Measurements from ENCODE around the gene DNASE1L1. TPM values are rescaled to one million over a fixed set of nuclear protein-coding genes. Genes with fewer than 3 reads are reported as not detected.

DNASE1L1 gene
- total and polyA plus RNA-seq, 2 donors: 11.9 to 22.3 TPM

DNA sequence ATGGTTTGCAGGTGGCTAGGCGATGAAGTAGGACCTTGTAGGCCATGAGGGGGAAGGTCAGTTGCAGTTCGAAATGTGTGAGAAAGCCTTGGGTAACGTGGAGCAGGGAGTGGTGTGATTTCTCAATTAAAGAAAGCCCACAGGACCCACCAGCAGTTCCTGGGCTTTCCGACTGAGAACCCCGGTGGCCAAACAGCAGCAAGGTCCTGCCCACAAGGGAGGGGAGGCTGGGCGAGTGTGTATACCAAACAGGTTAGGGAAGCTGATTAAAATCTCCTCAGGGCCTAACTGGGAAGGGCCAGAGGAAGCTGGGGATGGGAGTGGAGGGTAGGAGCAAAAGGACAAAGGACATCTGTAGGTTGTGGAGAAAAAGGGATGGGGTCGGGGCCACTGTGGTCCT is 21.9 kb upstream of the DNASE1L1 start:
- H3K4me1 ChIP-seq (ENCODE audit: insufficient read depth): no peaks in the 10 kb centered on the region
- no peak for DNase-seq (ENCODE audit: extremely low spot score)
- no peaks in the 10 kb centered on the region for H3K36me3 ChIP-seq (ENCODE audit: insufficient read depth)
- peak overlapping the region; percentile 30 for H3K27ac ChIP-seq (ENCODE audit: low read depth)
- 76% methylated on average over 7 of the region's 7 CpGs for WGBS
- H3K4me3 ChIP-seq (ENCODE audit: low read depth, low read length): no peak overlapping the region

GRCh38 chrX:154430479-154430878 is 21.4 kb upstream of the DNASE1L1 start:
- no peak overlapping the region for H3K27ac ChIP-seq (ENCODE audit: low read depth)
- WGBS: 63% methylated on average over 6 of the region's 6 CpGs
- H3K36me3 ChIP-seq (ENCODE audit: insufficient read depth): no peaks in the 10 kb centered on the region
- DNase-seq (ENCODE audit: extremely low spot score): no peak
- H3K4me1 ChIP-seq (ENCODE audit: insufficient read depth): no peaks in the 10 kb centered on the region
- H3K4me3 ChIP-seq (ENCODE audit: low read depth, low read length): no peak overlapping the region

GRCh38 chrX:154429711-154430110 is 20.7 kb upstream of the DNASE1L1 start:
- Histone ChIP-seq H3K4me1 (ENCODE audit: insufficient read depth) (no peaks in the 10 kb centered on the region), H3K36me3 (ENCODE audit: insufficient read depth) (no peaks in the 10 kb centered on the region), H3K27ac (ENCODE audit: low read depth) (no peak overlapping the region), H3K4me3 (ENCODE audit: low read depth, low read length) (no peak overlapping the region)
- no peak for DNase-seq (ENCODE audit: extremely low spot score)
- WGBS: 69% methylated on average over 2 of the region's 2 CpGs

DNA sequence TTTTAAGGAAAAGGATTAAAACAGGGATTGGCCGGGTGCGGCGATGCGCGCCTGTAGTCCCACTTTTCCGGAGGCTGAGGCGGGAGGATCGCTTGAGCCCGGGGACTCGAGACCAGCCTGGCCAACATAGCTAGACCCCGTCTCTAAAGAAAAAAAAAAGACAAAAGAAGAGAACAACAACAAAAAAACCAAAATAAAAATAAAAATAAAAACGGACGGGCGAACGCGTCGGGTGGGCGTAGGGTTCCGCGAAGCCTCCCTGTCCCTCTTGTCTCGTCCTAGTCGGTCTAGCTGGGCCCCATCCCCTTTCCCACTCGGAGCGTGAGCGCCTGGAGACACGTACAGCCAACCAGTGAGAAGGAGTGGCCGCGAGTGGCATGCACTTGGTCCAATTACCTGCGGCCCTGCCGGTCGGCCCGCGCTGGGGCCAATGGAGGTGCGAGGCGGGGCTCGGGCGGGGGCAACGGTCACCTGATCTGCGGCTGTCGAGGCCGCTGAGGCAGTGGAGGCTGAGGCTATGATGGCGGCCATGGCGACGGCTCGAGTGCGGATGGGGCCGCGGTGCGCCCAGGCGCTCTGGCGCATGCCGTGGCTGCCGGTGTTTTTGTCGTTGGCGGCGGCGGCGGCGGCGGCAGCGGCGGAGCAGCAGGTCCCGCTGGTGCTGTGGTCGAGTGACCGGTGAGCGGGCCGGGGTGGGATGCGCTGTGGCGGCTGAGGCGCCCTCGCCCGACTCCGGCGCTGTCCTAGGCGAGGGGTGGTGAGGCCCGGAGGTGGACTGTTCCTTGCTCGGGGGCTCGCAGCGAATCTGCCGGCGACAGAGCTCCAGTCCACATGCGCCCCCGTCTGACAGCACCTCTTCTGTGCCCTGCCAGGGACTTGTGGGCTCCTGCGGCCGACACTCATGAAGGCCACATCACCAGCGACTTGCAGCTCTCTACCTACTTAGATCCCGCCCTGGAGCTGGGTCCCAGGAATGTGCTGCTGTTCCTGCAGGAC is 19.4 kb upstream of the DNASE1L1 start, which contains the start of gene ATP6AP1:
Gene ATP6AP1 (plus strand): TSS at position 502 of the 996 bp plus-strand sequence. CDS start 16 bp downstream, at position 518.
- Histone ChIP-seq H3K36me3 (ENCODE audit: insufficient read depth) (no peaks in the 10 kb centered on the region), H3K4me1 (ENCODE audit: insufficient read depth) (no peaks in the 10 kb centered on the region), H3K27ac (ENCODE audit: low read depth) (peak within 1 kb of the TSS; percentile 74), H3K4me3 (ENCODE audit: low read depth, low read length) (peak within 1 kb of the TSS; percentile 68)
- DNase-seq (ENCODE audit: extremely low spot score): peak; percentile 80
- WGBS: 8% methylated on average over 86 of the region's 87 CpGs

DNA sequence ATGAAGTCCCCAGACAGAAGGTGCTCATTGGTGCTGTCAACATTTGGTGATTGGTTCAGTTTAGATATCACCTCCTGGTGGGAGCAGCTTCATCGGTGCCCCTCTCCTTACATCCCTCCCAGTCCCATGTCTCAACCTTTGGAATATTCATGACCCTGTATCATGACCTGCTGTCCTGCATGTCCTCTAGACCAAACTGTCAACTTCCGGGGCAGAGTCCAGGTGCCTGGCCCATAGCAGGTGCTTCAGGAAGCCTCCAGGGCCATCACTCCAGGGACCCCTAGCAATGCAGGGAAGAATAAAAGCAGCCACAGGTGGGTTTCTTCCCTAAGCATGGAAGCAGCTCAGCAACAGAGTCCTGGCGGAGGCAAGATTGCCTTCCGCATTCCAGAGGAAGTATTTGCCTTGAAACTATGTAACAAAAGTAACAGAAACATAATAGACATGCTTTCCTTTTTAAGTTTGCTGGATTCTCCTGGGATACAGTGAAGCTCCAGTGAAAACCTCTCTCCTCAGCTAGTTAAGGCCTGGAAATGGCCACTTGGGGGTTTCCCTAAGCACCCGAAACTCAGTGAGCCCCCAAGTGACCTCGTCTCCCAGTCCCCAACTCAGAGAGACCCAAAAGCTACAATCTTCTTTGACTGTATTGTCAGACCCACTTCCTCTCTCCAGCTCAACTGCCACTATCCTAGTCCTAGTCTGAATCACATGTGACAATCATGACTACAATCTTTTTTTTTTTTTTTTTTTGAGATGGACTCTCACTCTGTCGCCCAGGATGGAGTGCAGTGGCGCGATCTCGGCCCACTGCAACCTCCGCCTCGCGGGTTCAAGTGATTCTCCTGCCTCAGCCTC is 18.1 kb upstream of the DNASE1L1 start:
- Histone ChIP-seq H3K4me1 (ENCODE audit: insufficient read depth) (no peaks in the 10 kb centered on the region), H3K27ac (ENCODE audit: low read depth) (no peak overlapping the region), H3K36me3 (ENCODE audit: insufficient read depth) (no peaks in the 10 kb centered on the region), H3K4me3 (ENCODE audit: low read depth, low read length) (no peak overlapping the region)
- DNase-seq (ENCODE audit: extremely low spot score): no peak
- WGBS: 88% methylated on average over 13 of the region's 13 CpGs

- 83% methylated on average over 10 of the region's 10 CpGs for WGBS
These were observed 11.3 kb upstream of the DNASE1L1 start for GRCh38 chrX:154420402-154420756.

DNA sequence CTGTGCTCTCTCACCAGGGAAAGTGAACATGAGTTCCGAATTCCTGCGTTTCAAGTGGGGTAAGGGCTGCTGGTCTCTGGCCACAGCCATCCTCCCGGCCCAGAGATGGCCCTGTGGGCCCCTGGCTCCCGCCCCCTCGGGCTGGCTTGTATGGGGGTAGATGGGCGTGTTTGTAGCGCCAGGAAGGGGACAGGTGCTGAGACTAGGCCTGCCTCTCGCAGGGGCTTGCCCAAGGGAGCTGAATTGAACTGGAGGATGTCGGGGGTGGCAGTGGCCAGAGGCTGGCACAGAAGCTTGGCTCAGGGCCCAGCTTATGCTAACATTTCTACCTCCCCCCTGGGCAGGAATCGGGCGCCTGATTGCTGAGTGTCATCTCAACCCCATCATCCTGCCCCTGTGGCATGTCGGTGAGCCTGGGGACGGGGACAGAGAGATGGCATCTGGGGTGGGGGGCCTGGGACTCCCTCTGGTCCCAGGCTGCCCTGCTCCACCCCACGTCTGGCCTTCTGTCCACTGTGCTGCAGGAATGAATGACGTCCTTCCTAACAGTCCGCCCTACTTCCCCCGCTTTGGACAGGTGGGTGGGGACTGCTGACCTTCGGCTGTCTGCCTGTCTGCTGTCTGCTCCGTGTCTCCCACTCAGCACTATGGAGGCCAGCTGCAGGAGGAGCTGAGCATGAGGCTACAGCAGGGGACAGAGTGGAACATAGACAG is 10.8 kb upstream of the DNASE1L1 start:
- WGBS: 77% methylated on average over 19 of the region's 19 CpGs
- Histone ChIP-seq H3K36me3 (ENCODE audit: insufficient read depth) (no peaks in the 10 kb centered on the region), H3K4me3 (ENCODE audit: low read depth, low read length) (no peak overlapping the region), H3K27ac (ENCODE audit: low read depth) (no peak overlapping the region), H3K4me1 (ENCODE audit: insufficient read depth) (no peaks in the 10 kb centered on the region)
- no peak for DNase-seq (ENCODE audit: extremely low spot score)

More at GRCh38 chrX:154420402-154420756, 11.3 kb upstream of the DNASE1L1 start:
- DNase-seq (ENCODE audit: extremely low spot score): no peak
- no peak overlapping the region for H3K27ac ChIP-seq (ENCODE audit: low read depth)
- H3K36me3 ChIP-seq (ENCODE audit: insufficient read depth): no peaks in the 10 kb centered on the region
- H3K4me3 ChIP-seq (ENCODE audit: low read depth, low read length): no peak overlapping the region
- no peaks in the 10 kb centered on the region for H3K4me1 ChIP-seq (ENCODE audit: insufficient read depth)

GRCh38 chrX:154419189-154419588 is 10.1 kb upstream of the DNASE1L1 start:
- no peak overlapping the region for H3K4me3 ChIP-seq (ENCODE audit: low read depth, low read length)
- H3K27ac ChIP-seq (ENCODE audit: low read depth): no peak overlapping the region
- WGBS: 90% methylated on average over 8 of the region's 8 CpGs
- H3K36me3 ChIP-seq (ENCODE audit: insufficient read depth): no peaks in the 10 kb centered on the region
- no peaks in the 10 kb centered on the region for H3K4me1 ChIP-seq (ENCODE audit: insufficient read depth)
- no peak for DNase-seq (ENCODE audit: extremely low spot score)

- WGBS: 74% methylated on average over 7 of the region's 7 CpGs
- Histone ChIP-seq H3K27ac (ENCODE audit: low read depth) (no peak overlapping the region), H3K36me3 (ENCODE audit: insufficient read depth) (no peaks in the 10 kb centered on the region), H3K4me3 (ENCODE audit: low read depth, low read length) (no peak overlapping the region), H3K4me1 (ENCODE audit: insufficient read depth) (no peaks in the 10 kb centered on the region)
- DNase-seq (ENCODE audit: extremely low spot score): no peak
These were observed 8.1 kb upstream of the DNASE1L1 start for GRCh38 chrX:154417157-154417556.

DNA sequence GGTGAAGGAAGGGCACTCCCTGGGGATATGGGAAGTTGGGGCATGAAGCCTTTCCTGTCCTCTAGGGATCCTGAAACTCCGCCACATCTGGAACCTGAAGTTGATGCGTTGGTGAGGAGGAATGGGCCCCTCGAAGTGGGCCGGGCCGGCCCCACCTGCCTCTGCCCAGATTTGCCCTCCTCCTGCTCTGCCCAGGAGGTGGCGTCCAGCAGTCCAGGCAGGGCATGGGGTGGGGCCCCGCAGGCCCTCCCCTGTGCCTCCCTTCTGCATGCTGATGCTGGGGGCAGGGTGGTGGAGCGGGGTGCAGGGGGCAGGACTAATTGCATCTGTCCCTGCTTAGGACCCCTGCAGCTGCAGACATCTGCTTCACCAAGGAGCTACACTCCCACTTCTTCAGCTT is 4.1 kb upstream of the DNASE1L1 start:
- no peaks in the 10 kb centered on the region for H3K36me3 ChIP-seq (ENCODE audit: insufficient read depth)
- H3K27ac ChIP-seq (ENCODE audit: low read depth): no peak overlapping the region
- DNase-seq (ENCODE audit: extremely low spot score): no peak
- 78% methylated on average over 8 of the region's 8 CpGs for WGBS
- H3K4me1 ChIP-seq (ENCODE audit: insufficient read depth): no peaks in the 10 kb centered on the region
- no peak overlapping the region for H3K4me3 ChIP-seq (ENCODE audit: low read depth, low read length)

GRCh38 chrX:154412468-154412867 is 3.4 kb upstream of the DNASE1L1 start:
- no peak overlapping the region for H3K27ac ChIP-seq (ENCODE audit: low read depth)
- H3K4me1 ChIP-seq (ENCODE audit: insufficient read depth): no peaks in the 10 kb centered on the region
- no peaks in the 10 kb centered on the region for H3K36me3 ChIP-seq (ENCODE audit: insufficient read depth)
- WGBS: 31% methylated on average over 4 of the region's 4 CpGs
- H3K4me3 ChIP-seq (ENCODE audit: low read depth, low read length): peak overlapping the region; percentile 80
- no peak for DNase-seq (ENCODE audit: extremely low spot score)

- 2% methylated on average over 29 of the region's 29 CpGs for WGBS
- no peaks in the 10 kb centered on the region for H3K4me1 ChIP-seq (ENCODE audit: insufficient read depth)
- H3K4me3 ChIP-seq (ENCODE audit: low read depth, low read length): peak overlapping the region; percentile 80
- DNase-seq (ENCODE audit: extremely low spot score): no peak
- H3K27ac ChIP-seq (ENCODE audit: low read depth): peak overlapping the region; percentile 99
- no peaks in the 10 kb centered on the region for H3K36me3 ChIP-seq (ENCODE audit: insufficient read depth)
These were observed 2.9 kb upstream of the DNASE1L1 start for GRCh38 chrX:154411981-154412340.

DNA sequence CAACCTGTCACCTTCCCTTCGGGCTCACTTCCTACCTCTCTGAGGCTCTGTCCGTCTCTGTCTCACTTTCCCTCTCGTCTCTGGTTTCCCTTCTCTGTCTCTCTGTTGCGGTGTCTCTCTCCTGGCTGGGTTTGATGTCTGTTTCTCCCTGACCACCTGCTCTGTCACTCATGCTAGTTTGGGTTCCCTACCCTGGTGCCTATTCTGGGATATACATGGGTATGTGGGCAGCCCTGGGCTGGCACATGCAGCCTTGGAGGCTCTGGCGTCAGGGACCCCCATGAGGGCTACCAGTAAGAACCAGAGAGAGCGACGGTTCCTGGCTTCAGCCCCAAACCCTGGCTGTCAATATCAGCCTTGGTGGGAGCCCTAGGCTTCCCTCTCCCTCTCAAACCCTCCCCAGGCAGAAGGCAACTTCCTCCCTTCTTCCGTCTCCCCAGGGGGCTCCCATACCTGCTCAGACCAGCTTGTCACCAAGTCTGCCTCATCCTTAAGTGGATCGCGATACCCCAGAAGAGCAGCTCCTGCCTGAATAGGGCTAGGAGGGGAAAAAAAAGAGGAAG is 314 bp downstream of the DNASE1L1 start:
- WGBS: 39% methylated on average over 10 of the region's 10 CpGs
- Histone ChIP-seq H3K4me1 (ENCODE audit: insufficient read depth) (no peaks in the 10 kb centered on the region), H3K27ac (ENCODE audit: low read depth) (peak overlapping the region; percentile 45), H3K4me3 (ENCODE audit: low read depth, low read length) (peak overlapping the region; percentile 24), H3K36me3 (ENCODE audit: insufficient read depth) (no peaks in the 10 kb centered on the region)
- no peak for DNase-seq (ENCODE audit: extremely low spot score)
